GM21825 (cell line): ENCODE results near the gene PITPNM2.
"Not testable (repeated sequence)": the region's sequence is repeated elsewhere in the genome, so short reads cannot be mapped to it uniquely, and the experiment has no call there.

Experiments
- ATAC-seq: cut with Tn5 transposase; IDR thresholded peaks from one replicate; pipeline ENCODE4 v1.9.1; 2021; ENCODE audit warnings: mild to moderate bottlenecking, moderate library complexity; ENCODE audit not compliant: unreplicated experiment

The PITPNM2 gene

GRCh38 chr12:123121670-123122069 lies 29.2 kb downstream of the PITPNM2 start:
- no peak for ATAC-seq

- peak; percentile 36 for ATAC-seq
These were observed 30.3 kb downstream of the PITPNM2 start for GRCh38 chr12:123120452-123121166.

- peak; percentile 67 for ATAC-seq
These were observed 31.1 kb downstream of the PITPNM2 start for GRCh38 chr12:123119808-123120207.

- ATAC-seq: no peak
These were observed 32.4 kb downstream of the PITPNM2 start for GRCh38 chr12:123118497-123118896.

GRCh38 chr12:123115409-123116121 lies 35.3 kb downstream of the PITPNM2 start:
- no peak for ATAC-seq

- ATAC-seq: no peak
These were observed 36.4 kb downstream of the PITPNM2 start for GRCh38 chr12:123114304-123115083.

GRCh38 chr12:123113026-123113425 lies 37.9 kb downstream of the PITPNM2 start:
- no peak for ATAC-seq

GRCh38 chr12:123111498-123112165 lies 39.3 kb downstream of the PITPNM2 start:
- no peak for ATAC-seq

GRCh38 chr12:123109319-123109772 lies 41.5 kb downstream of the PITPNM2 start:
- ATAC-seq: no peak

- no peak for ATAC-seq
These were observed 42.2 kb downstream of the PITPNM2 start for GRCh38 chr12:123108682-123109066.

- no peak for ATAC-seq
These were observed 42.8 kb downstream of the PITPNM2 start for GRCh38 chr12:123107926-123108681.

GRCh38 chr12:123106640-123107359 lies 44.1 kb downstream of the PITPNM2 start:
- ATAC-seq: no peak

GRCh38 chr12:123105211-123105826 lies 45.6 kb downstream of the PITPNM2 start:
- ATAC-seq: no peak

GRCh38 chr12:123104809-123105208 lies 46.1 kb downstream of the PITPNM2 start:
- no peak for ATAC-seq

- ATAC-seq: not testable (repeated sequence)
These were observed 46.8 kb downstream of the PITPNM2 start for GRCh38 chr12:123104094-123104493.

GRCh38 chr12:123102781-123103503 lies 47.9 kb downstream of the PITPNM2 start:
- no peak for ATAC-seq

GRCh38 chr12:123102366-123102765 lies 48.5 kb downstream of the PITPNM2 start:
- ATAC-seq: no peak

GRCh38 chr12:123101526-123101925 lies 49.4 kb downstream of the PITPNM2 start:
- no peak for ATAC-seq
